ENCODE measurements around the gene QPCTL. TPM values are rescaled to one million over a fixed set of nuclear protein-coding genes. Genes with fewer than 3 reads are reported as not detected.

The QPCTL gene
- total and polyA plus RNA-seq, 3 experiments from 2014 or later, result 2.0 to 11.5 (median 11.3) TPM

GRCh38 chr19:45667620-45668341 lies 24.7 kb upstream of the QPCTL start, which contains the start of gene GIPR:
GIPR (plus strand) TSS chr19:45668221; CDS start chr19:45669521, 1,300 bp downstream.
- ChIA-PET POLR2A (interaction anchor here (1.0 kb wide), 1 partner anchor 22 kb away, joined by 4 read pairs; no protein-coding TSS in a partner anchor), CTCF (interaction anchor here (1.3 to 2.1 kb wide), 3 partner anchors 9 to 26 kb away, joined by 3 to 7 read pairs (median 7); partner anchors contain the start of gene QPCTL)
- Mint-ChIP-seq H3K4me3 (peak within 1 kb of the TSS; percentile 87 to 96 (median 92)), H3K9me3 (no peaks in the 10 kb centered on the region), H3K36me3 (peaks cover 0 to 6% (median 3%) of the 10 kb centered on the region in 3 donors), H3K27ac (peak within 1 kb of the TSS; percentile 66 to 97 (median 91)), H3K27me3 (peaks cover 9 to 11% of the 10 kb centered on the region in 2 donors), H3K4me1 (peaks cover 24 to 39% (median 27%) of the 10 kb centered on the region in 3 donors)
- Histone ChIP-seq H3K27ac (ENCODE audit: low read depth, low read length) (peak within 1 kb of the TSS; percentile 86), H3K36me3 (ENCODE audit: insufficient read depth, low read length) (no peaks in the 10 kb centered on the region), H3K27me3 (ENCODE audit: insufficient read depth, low read length, poor library complexity, severe bottlenecking) (no peaks in the 10 kb centered on the region), H3K4me1 (ENCODE audit: insufficient read depth, low read length) (peaks cover 20% of the 10 kb centered on the region), H3K4me3 (ENCODE audit: low read length) (peak within 1 kb of the TSS; percentile 91), H3K9me3 (ENCODE audit: low read length) (no peaks in the 10 kb centered on the region)
- DNase-seq, result peak in 4 of 5 donors; percentile 28 to 74 (median 58)

GRCh38 chr19:45668342-45668871 lies 24.1 kb upstream of the QPCTL start:
- Histone ChIP-seq H3K27ac (ENCODE audit: low read depth, low read length) (peak overlapping the region; percentile 86), H3K27me3 (ENCODE audit: insufficient read depth, low read length, poor library complexity, severe bottlenecking) (no peaks in the 10 kb centered on the region), H3K4me3 (ENCODE audit: low read length) (peak overlapping the region; percentile 91), H3K9me3 (ENCODE audit: low read length) (no peaks in the 10 kb centered on the region), H3K4me1 (ENCODE audit: insufficient read depth, low read length) (peaks cover 20% of the 10 kb centered on the region), H3K36me3 (ENCODE audit: insufficient read depth, low read length) (no peaks in the 10 kb centered on the region)
- ChIA-PET POLR2A (interaction anchor here (0.6 to 1.0 kb wide), 3 partner anchors 23 to 149 kb away, joined by 4 to 13 read pairs (median 4); partner anchors contain the start of gene QPCTL), CTCF (interaction anchor here (1.1 to 3.0 kb wide), 6 partner anchors 9 to 48 kb away, joined by 3 to 12 read pairs (median 6); partner anchors contain the start of gene QPCTL)
- Mint-ChIP-seq H3K27me3 (peaks cover 9 to 12% of the 10 kb centered on the region in 2 donors), H3K36me3 (peaks cover 0 to 7% (median 3%) of the 10 kb centered on the region in 3 donors), H3K4me3 (peak overlapping the region; percentile 87 to 96 (median 92)), H3K9me3 (no peaks in the 10 kb centered on the region), H3K4me1 (peaks cover 24 to 39% (median 27%) of the 10 kb centered on the region in 3 donors), H3K27ac (peak overlapping the region; percentile 44 to 97 (median 90))
- peak in 3 of 5 donors; percentile 24 to 59 (median 45) for DNase-seq

DNA sequence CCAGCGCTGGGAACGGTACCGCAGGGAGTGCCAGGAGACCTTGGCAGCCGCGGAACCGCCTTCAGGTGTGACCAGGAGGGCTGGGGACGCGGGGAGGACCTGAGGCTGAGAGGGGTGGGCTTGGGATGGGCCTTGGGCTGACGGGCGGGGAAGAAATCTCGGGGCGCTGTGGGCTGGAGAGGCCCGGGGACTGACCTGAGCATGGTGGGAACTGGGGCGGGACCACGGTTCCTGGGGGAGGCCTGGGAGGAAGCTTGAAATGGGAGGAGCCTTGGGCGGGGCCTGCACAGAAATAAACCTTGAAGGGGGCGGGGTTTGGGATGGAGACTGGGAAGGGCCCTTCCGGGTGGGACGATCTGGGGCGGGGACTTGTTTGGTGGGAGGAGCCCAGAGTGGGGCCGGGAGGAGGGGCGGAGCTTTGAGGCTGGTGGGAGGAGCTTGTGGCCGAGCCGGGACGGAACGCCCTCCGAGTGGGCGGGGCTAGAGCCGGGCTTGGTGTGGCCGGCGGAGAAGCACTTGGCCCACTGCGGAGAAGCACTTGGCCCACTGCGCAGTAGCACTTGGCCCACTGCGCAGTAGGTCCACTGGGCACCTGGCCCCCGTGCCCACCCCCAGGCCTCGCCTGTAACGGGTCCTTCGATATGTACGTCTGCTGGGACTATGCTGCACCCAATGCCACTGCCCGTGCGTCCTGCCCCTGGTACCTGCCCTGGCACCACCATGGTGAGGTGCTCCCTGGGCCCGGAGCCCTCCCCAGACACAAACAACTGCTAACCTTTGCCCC lies 21.6 kb upstream of the QPCTL start:
- Mint-ChIP-seq H3K4me1 (peaks cover 24 to 39% (median 27%) of the 10 kb centered on the region in 3 donors), H3K36me3 (peaks cover 0 to 7% (median 3%) of the 10 kb centered on the region in 3 donors), H3K4me3 (peak overlapping the region in 6 of 7 donors; percentile 19 to 65 (median 32)), H3K27me3 (peaks cover 0 to 12% of the 10 kb centered on the region in 2 donors), H3K9me3 (no peaks in the 10 kb centered on the region), H3K27ac (peak overlapping the region in 1 of 8 donors; percentile 17)
- ChIA-PET POLR2A (interaction anchor here (1.6 kb wide), 1 partner anchor 22 kb away, joined by 3 read pairs; the partner anchor contains the start of gene QPCTL), CTCF (interaction anchor here (1.2 to 3.0 kb wide), 3 partner anchors 10 to 28 kb away, joined by 3 to 12 read pairs (median 6); partner anchors contain the start of gene QPCTL)
- H3K27me3 ChIP-seq (ENCODE audit: insufficient read depth, low read length, poor library complexity, severe bottlenecking), result no peaks in the 10 kb centered on the region
- peak; percentile 24 to 61 (median 41) for DNase-seq
- H3K27ac ChIP-seq (ENCODE audit: low read depth, low read length), result peak overlapping the region; percentile 24
- no peaks in the 10 kb centered on the region for H3K36me3 ChIP-seq (ENCODE audit: insufficient read depth, low read length)
- H3K4me3 ChIP-seq (ENCODE audit: low read length), result no peak overlapping the region
- peaks cover 20% of the 10 kb centered on the region for H3K4me1 ChIP-seq (ENCODE audit: insufficient read depth, low read length)
- H3K9me3 ChIP-seq (ENCODE audit: low read length), result no peaks in the 10 kb centered on the region

DNA sequence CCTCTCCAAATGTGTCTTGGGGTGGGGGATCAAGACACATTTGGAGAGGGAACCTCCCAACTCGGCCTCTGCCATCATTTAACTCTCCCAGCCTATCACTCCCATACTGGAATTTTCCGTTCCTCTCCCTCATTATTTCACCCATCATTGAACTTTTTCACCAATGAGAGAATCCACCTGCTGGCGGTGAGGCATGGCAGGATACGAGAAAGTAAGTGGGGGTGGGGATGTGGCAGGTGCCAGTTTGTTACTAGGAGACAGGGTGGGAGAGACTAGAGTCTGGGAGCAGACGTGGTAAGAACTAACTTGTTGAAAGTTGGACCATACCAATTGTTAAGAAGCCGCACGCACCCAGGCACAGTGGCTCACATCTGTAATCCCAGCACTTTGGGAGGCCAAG lies 17.5 kb upstream of the QPCTL start:
- H3K36me3 Mint-ChIP-seq, result peaks cover 0 to 3% (median 3%) of the 10 kb centered on the region in 3 donors
- CTCF ChIA-PET, result interaction anchor here (0.6 to 8.6 kb wide), 5 partner anchors 8 to 218 kb away, joined by 3 to 107 read pairs (median 3); partner anchors contain the start of genes QPCTL and SNRPD2
- no peaks in the 10 kb centered on the region for H3K36me3 ChIP-seq (ENCODE audit: insufficient read depth, low read length)
- DNase-seq, result no peak
- H3K27ac Mint-ChIP-seq, result no peak overlapping the region
- H3K4me3 ChIP-seq (ENCODE audit: low read length), result no peak overlapping the region
- no peaks in the 10 kb centered on the region for H3K9me3 Mint-ChIP-seq
- no peaks in the 10 kb centered on the region for H3K27me3 ChIP-seq (ENCODE audit: insufficient read depth, low read length, poor library complexity, severe bottlenecking)
- H3K27me3 Mint-ChIP-seq, result peaks cover 0 to 10% of the 10 kb centered on the region in 2 donors
- peaks cover 14% of the 10 kb centered on the region for H3K4me1 ChIP-seq (ENCODE audit: insufficient read depth, low read length)
- peaks cover 15 to 28% (median 15%) of the 10 kb centered on the region in 3 donors for H3K4me1 Mint-ChIP-seq
- H3K9me3 ChIP-seq (ENCODE audit: low read length), result no peaks in the 10 kb centered on the region
- POLR2A ChIA-PET, result interaction anchor here (0.7 kb wide), 1 partner anchor 1037 kb away, joined by 9 read pairs; no protein-coding TSS in a partner anchor
- peak overlapping the region in 3 of 7 donors; percentile 3 to 45 (median 32) for H3K4me3 Mint-ChIP-seq
- no peak overlapping the region for H3K27ac ChIP-seq (ENCODE audit: low read depth, low read length)

DNA sequence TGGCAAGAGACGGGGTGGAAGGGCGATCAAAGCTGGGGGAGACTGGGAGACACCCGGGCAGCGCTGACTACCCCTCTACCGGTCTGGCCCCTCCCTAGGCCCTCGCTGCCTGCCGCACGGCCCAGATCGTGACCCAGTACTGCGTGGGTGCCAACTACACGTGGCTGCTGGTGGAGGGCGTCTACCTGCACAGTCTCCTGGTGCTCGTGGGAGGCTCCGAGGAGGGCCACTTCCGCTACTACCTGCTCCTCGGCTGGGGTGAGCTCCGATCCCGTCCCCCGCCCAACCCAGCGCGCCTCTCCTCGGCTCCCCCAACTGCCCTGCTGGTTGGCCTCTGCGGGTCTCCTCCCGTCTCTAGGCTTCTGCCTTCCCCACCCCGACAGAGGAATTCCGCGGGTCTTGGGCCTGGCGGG lies 15.6 kb upstream of the QPCTL start:
- H3K9me3 Mint-ChIP-seq, result no peaks in the 10 kb centered on the region
- Histone ChIP-seq H3K27ac (ENCODE audit: low read depth, low read length) (no peak overlapping the region), H3K4me3 (ENCODE audit: low read length) (peak overlapping the region; percentile 59), H3K4me1 (ENCODE audit: insufficient read depth, low read length) (peaks cover 16% of the 10 kb centered on the region), H3K9me3 (ENCODE audit: low read length) (no peaks in the 10 kb centered on the region), H3K27me3 (ENCODE audit: insufficient read depth, low read length, poor library complexity, severe bottlenecking) (no peaks in the 10 kb centered on the region), H3K36me3 (ENCODE audit: insufficient read depth, low read length) (no peaks in the 10 kb centered on the region)
- H3K27me3 Mint-ChIP-seq, result peaks cover 0 to 4% of the 10 kb centered on the region in 2 donors
- H3K36me3 Mint-ChIP-seq, result peaks cover 0 to 3% (median 3%) of the 10 kb centered on the region in 3 donors
- H3K27ac Mint-ChIP-seq, result peak overlapping the region in 5 of 8 donors; percentile 17 to 70 (median 47)
- H3K4me1 Mint-ChIP-seq, result peaks cover 11 to 25% (median 17%) of the 10 kb centered on the region in 3 donors
- H3K4me3 Mint-ChIP-seq, result peak overlapping the region; percentile 68 to 90 (median 82)
- ChIA-PET CTCF (interaction anchor here (1.1 to 8.6 kb wide), 3 partner anchors 9 to 35 kb away, joined by 3 to 107 read pairs (median 5); partner anchors contain the start of genes GIPR, QPCTL and SNRPD2), POLR2A (interaction anchor here (1.5 to 1.7 kb wide), 2 partner anchors 16 to 36 kb away, joined by 3 to 12 read pairs; partner anchors contain the start of genes QPCTL and SNRPD2)
- DNase-seq, result peak; percentile 35 to 75 (median 49)

DNA sequence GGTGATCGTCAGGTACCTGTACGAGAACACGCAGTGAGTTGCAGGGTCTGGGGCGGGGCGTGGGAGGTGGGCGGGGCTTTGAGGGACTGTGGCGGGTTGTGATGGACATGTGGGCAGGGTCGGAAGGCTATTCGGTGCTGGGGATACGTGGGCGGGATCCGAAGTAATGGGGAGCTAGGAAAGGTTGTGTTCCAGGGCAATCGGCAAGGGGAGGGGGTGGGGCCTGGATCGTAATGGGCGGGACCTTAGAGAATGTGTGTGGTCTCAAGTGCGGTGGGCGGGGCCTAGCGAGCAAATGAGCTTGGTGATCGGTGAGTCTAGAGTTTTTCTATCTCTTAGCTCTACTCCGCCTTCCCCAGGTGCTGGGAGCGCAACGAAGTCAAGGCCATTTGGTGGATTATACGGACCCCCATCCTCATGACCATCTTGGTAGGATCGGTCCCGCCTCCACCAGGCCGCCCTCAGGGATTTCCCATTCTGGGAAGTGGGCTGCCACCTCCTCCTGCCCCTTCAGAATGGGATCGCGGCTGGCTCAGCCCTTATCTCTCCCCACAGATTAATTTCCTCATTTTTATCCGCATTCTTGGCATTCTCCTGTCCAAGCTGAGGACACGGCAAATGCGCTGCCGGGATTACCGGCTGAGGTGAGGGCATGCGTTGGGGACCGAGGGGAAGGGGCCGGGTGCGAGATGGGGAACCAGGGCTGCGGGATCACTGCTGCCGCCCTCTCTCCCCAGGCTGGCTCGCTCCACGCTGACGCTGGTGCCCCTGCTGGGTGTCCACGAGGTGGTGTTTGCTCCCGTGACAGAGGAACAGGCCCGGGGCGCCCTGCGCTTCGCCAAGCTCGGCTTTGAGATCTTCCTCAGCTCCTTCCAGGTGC lies 14.9 kb upstream of the QPCTL start:
- POLR2A ChIA-PET, result interaction anchor here (0.5 to 1.7 kb wide), 4 partner anchors 15 to 105 kb away, joined by 3 to 12 read pairs (median 4); partner anchors contain the start of genes DMPK, QPCTL and SNRPD2
- Mint-ChIP-seq H3K9me3 (no peaks in the 10 kb centered on the region), H3K4me3 (peak overlapping the region; percentile 83 to 92 (median 88)), H3K27me3 (peaks cover 0 to 4% of the 10 kb centered on the region in 2 donors), H3K27ac (peak overlapping the region in 6 of 8 donors; percentile 24 to 89 (median 78)), H3K4me1 (peaks cover 14 to 28% (median 20%) of the 10 kb centered on the region in 3 donors), H3K36me3 (peaks cover 0 to 3% (median 2%) of the 10 kb centered on the region in 3 donors)
- Histone ChIP-seq H3K27me3 (ENCODE audit: insufficient read depth, low read length, poor library complexity, severe bottlenecking) (no peaks in the 10 kb centered on the region), H3K4me3 (ENCODE audit: low read length) (peak overlapping the region; percentile 59), H3K36me3 (ENCODE audit: insufficient read depth, low read length) (no peaks in the 10 kb centered on the region), H3K27ac (ENCODE audit: low read depth, low read length) (no peak overlapping the region), H3K4me1 (ENCODE audit: insufficient read depth, low read length) (peaks cover 19% of the 10 kb centered on the region), H3K9me3 (ENCODE audit: low read length) (no peaks in the 10 kb centered on the region)
- CTCF ChIA-PET, result interaction anchor here (1.1 to 8.6 kb wide), 4 partner anchors 8 to 36 kb away, joined by 3 to 107 read pairs (median 5); partner anchors contain the start of genes GIPR, QPCTL and SNRPD2
- peak; percentile 66 to 81 (median 77) for DNase-seq
